Chondrocyte (in vitro differentiated cells): ENCODE measurements around the gene NFE2L2. TPM values are rescaled to one million over a fixed set of nuclear protein-coding genes. Genes with fewer than 3 reads are reported as not detected.
A peak's percentile ranks its signal among the peaks of the same experiment; 100 is the strongest.

ENCODE experiments used
- DNase-seq: peaks from one replicate; pipeline ENCODE4 v3.0.0; 2021; ENCODE audit warnings: mixed read lengths, low spot score
- H3K27ac Mint-ChIP-seq: one replicate; pipeline ENCODE4 v1.8.0; 2021; ENCODE audit warnings: mild to moderate bottlenecking, moderate library complexity, mixed read lengths; ENCODE audit not compliant: unreplicated experiment
- H3K27me3 Mint-ChIP-seq: 2 replicates; pipeline ENCODE4 v1.8.0; 2021; ENCODE audit warnings: low read depth, mixed read lengths
- H3K36me3 Mint-ChIP-seq: 2 replicates; pipeline ENCODE4 v1.8.0; 2021; ENCODE audit warnings: low read depth, mixed read lengths
- H3K4me1 Mint-ChIP-seq: 2 replicates; pipeline ENCODE4 v1.8.0; 2021; ENCODE audit warnings: low read depth, mild to moderate bottlenecking, mixed read lengths
- H3K4me3 Mint-ChIP-seq: one replicate; pipeline ENCODE4 v1.8.0; 2021; ENCODE audit warnings: mild to moderate bottlenecking, moderate library complexity, mixed read lengths; ENCODE audit not compliant: unreplicated experiment
- H3K9me3 Mint-ChIP-seq: 2 replicates; pipeline ENCODE4 v1.8.0; 2021; ENCODE audit warnings: low read depth, mixed read lengths
- CTCF ChIP-seq: fragments of 200-600 bp; sonication (generic); IDR thresholded peaks from 2 replicates; pipeline ENCODE4 v1.5.0; 2021; ENCODE audit warnings: antibody characterized with exemption, mild to moderate bottlenecking, moderate library complexity
- total RNA-seq: library from RNA; stranded (reverse); gene quantifications from 3 replicates; pipeline ENCODE4 v1.2.1, GENCODE V29; 2021

NFE2L2 gene
- total RNA-seq, 1 donor from 2014 or later = 86.8 TPM

- H3K27ac Mint-ChIP-seq = no peak overlapping the region
- no peaks in the 10 kb centered on the region for H3K27me3 Mint-ChIP-seq
- H3K4me3 Mint-ChIP-seq = no peak overlapping the region
- H3K4me1 Mint-ChIP-seq = no peaks in the 10 kb centered on the region
- no peak for TF ChIP-seq CTCF
- H3K9me3 Mint-ChIP-seq = no peaks in the 10 kb centered on the region
- DNase-seq = no peak
- peaks cover 6% of the 10 kb centered on the region for H3K36me3 Mint-ChIP-seq
Observed at GRCh38 chr2:177306550-177306949, 42.0 kb upstream of the NFE2L2 start.

- DNase-seq = no peak
- H3K27me3 Mint-ChIP-seq = no peaks in the 10 kb centered on the region
- no peak overlapping the region for H3K4me3 Mint-ChIP-seq
- no peak for TF ChIP-seq CTCF
- H3K27ac Mint-ChIP-seq = no peak overlapping the region
- H3K9me3 Mint-ChIP-seq = no peaks in the 10 kb centered on the region
- no peaks in the 10 kb centered on the region for H3K4me1 Mint-ChIP-seq
- peaks cover 6% of the 10 kb centered on the region for H3K36me3 Mint-ChIP-seq
Observed at GRCh38 chr2:177303939-177304338, 39.4 kb upstream of the NFE2L2 start.

- no peak for DNase-seq
- Mint-ChIP-seq H3K27ac (no peak overlapping the region), H3K4me3 (no peak overlapping the region), H3K27me3 (no peaks in the 10 kb centered on the region), H3K36me3 (peaks cover 6% of the 10 kb centered on the region), H3K4me1 (peaks cover 4% of the 10 kb centered on the region), H3K9me3 (no peaks in the 10 kb centered on the region)
- no peak for TF ChIP-seq CTCF
Observed at GRCh38 chr2:177302552-177302951, 38.0 kb upstream of the NFE2L2 start.

GRCh38 chr2:177298191-177298590 is 33.7 kb upstream of the NFE2L2 start:
- DNase-seq = no peak
- no peaks in the 10 kb centered on the region for H3K27me3 Mint-ChIP-seq
- no peak overlapping the region for H3K27ac Mint-ChIP-seq
- H3K9me3 Mint-ChIP-seq = no peaks in the 10 kb centered on the region
- TF ChIP-seq CTCF = no peak
- peaks cover 14% of the 10 kb centered on the region for H3K4me1 Mint-ChIP-seq
- peaks cover 6% of the 10 kb centered on the region for H3K36me3 Mint-ChIP-seq
- H3K4me3 Mint-ChIP-seq = no peak overlapping the region

GRCh38 chr2:177296040-177296439 is 31.5 kb upstream of the NFE2L2 start:
- peak; percentile 81 for TF ChIP-seq CTCF

More at GRCh38 chr2:177296040-177296439, 31.5 kb upstream of the NFE2L2 start:
- Mint-ChIP-seq H3K9me3 (no peaks in the 10 kb centered on the region), H3K4me1 (peaks cover 14% of the 10 kb centered on the region), H3K27me3 (no peaks in the 10 kb centered on the region), H3K27ac (no peak overlapping the region), H3K36me3 (no peaks in the 10 kb centered on the region), H3K4me3 (no peak overlapping the region)
- DNase-seq = no peak
